Glutamatergic neuron (in vitro differentiated cells): Measurements from ENCODE around the gene LMLN. TPM values are rescaled to one million over a fixed set of nuclear protein-coding genes. Genes with fewer than 3 reads are reported as not detected.

Experiments
- DNase-seq: peaks from one replicate; pipeline ENCODE4 v3.0.0; 2022
- H3K27ac Mint-ChIP-seq: one replicate; pipeline ENCODE4 v1.8.0; 2020; ENCODE audit warnings: mild to moderate bottlenecking, mixed read lengths, inconsistent platforms; ENCODE audit not compliant: unreplicated experiment
- H3K27me3 Mint-ChIP-seq: one replicate; pipeline ENCODE4 v1.8.0; 2020; ENCODE audit warnings: mild to moderate bottlenecking, moderate library complexity, mixed read lengths, inconsistent platforms; ENCODE audit not compliant: unreplicated experiment
- H3K36me3 Mint-ChIP-seq: one replicate; pipeline ENCODE4 v1.8.0; 2020; ENCODE audit warnings: mild to moderate bottlenecking, mixed read lengths, inconsistent platforms; ENCODE audit not compliant: unreplicated experiment
- H3K4me1 Mint-ChIP-seq: one replicate; pipeline ENCODE4 v1.8.0; 2020; ENCODE audit warnings: mild to moderate bottlenecking, low read depth, mixed read lengths, inconsistent platforms; ENCODE audit not compliant: unreplicated experiment
- H3K4me3 Mint-ChIP-seq: one replicate; pipeline ENCODE4 v1.8.0; 2020; ENCODE audit warnings: mild to moderate bottlenecking, mixed read lengths, inconsistent platforms; ENCODE audit not compliant: unreplicated experiment
- H3K9me3 Mint-ChIP-seq: one replicate; pipeline ENCODE4 v1.8.0; 2020; ENCODE audit warnings: mild to moderate bottlenecking, moderate library complexity, mixed read lengths, inconsistent platforms; ENCODE audit not compliant: unreplicated experiment
- CTCF ChIP-seq: fragments of 200-600 bp; sonication (generic); IDR thresholded peaks from one replicate; pipeline ENCODE4 v1.5.0; 2021; ENCODE audit not compliant: partially characterized antibody, unreplicated experiment
- total RNA-seq: library from RNA; stranded (reverse); fragmentation: NEBNext Ultra II Directional; extraction: Animal tissue kit (Norgen Biotek cat#: 25700); gene quantifications from one replicate; pipeline ENCODE4 v1.2.1, GENCODE V29; 2021; ENCODE audit not compliant: unreplicated experiment

The LMLN gene
- total RNA-seq, 1 donor from 2014 or later, result 3.7 TPM

- Mint-ChIP-seq H3K4me3 (no peak overlapping the region), H3K27me3 (no peaks in the 10 kb centered on the region), H3K4me1 (no peaks in the 10 kb centered on the region), H3K9me3 (no peaks in the 10 kb centered on the region), H3K36me3 (peaks cover 1% of the 10 kb centered on the region), H3K27ac (no peak overlapping the region)
- DNase-seq, result no peak
- no peak for TF ChIP-seq CTCF
These were observed 102.0 kb downstream of the LMLN start for GRCh38 chr3:198062068-198062465.

GRCh38 chr3:198064420-198064819 is 104.4 kb downstream of the LMLN start:
- Mint-ChIP-seq H3K9me3 (no peaks in the 10 kb centered on the region), H3K4me3 (no peak overlapping the region), H3K27me3 (no peaks in the 10 kb centered on the region), H3K36me3 (no peaks in the 10 kb centered on the region), H3K27ac (no peak overlapping the region), H3K4me1 (no peaks in the 10 kb centered on the region)
- TF ChIP-seq CTCF, result no peak
- no peak for DNase-seq

GRCh38 chr3:198065897-198066296 is 105.9 kb downstream of the LMLN start:
- no peak for DNase-seq
- Mint-ChIP-seq H3K27me3 (no peaks in the 10 kb centered on the region), H3K4me3 (no peak overlapping the region), H3K4me1 (no peaks in the 10 kb centered on the region), H3K27ac (no peak overlapping the region), H3K36me3 (no peaks in the 10 kb centered on the region), H3K9me3 (no peaks in the 10 kb centered on the region)
- TF ChIP-seq CTCF, result no peak

- no peaks in the 10 kb centered on the region for H3K4me1 Mint-ChIP-seq
- no peaks in the 10 kb centered on the region for H3K36me3 Mint-ChIP-seq
- H3K27me3 Mint-ChIP-seq, result no peaks in the 10 kb centered on the region
- no peak for TF ChIP-seq CTCF
- no peak overlapping the region for H3K4me3 Mint-ChIP-seq
- no peak overlapping the region for H3K27ac Mint-ChIP-seq
- H3K9me3 Mint-ChIP-seq, result no peaks in the 10 kb centered on the region
- no peak for DNase-seq
These were observed 107.4 kb downstream of the LMLN start for GRCh38 chr3:198067416-198067815.

GRCh38 chr3:198070871-198071270 is 110.9 kb downstream of the LMLN start:
- H3K4me3 Mint-ChIP-seq, result no peak overlapping the region
- no peaks in the 10 kb centered on the region for H3K27me3 Mint-ChIP-seq
- no peak overlapping the region for H3K27ac Mint-ChIP-seq
- no peaks in the 10 kb centered on the region for H3K9me3 Mint-ChIP-seq
- TF ChIP-seq CTCF, result no peak
- H3K4me1 Mint-ChIP-seq, result no peaks in the 10 kb centered on the region
- DNase-seq, result no peak
- no peaks in the 10 kb centered on the region for H3K36me3 Mint-ChIP-seq
